NCI-H1105 (cell line): ENCODE measurements around the gene ADAT2.
"Not testable (repeated sequence)": the region's sequence is repeated elsewhere in the genome, so short reads cannot be mapped to it uniquely, and the experiment has no call there.

Experiments used
- DNase-seq: peaks from one replicate; lab custom pipeline; 2025; lab: John Stamatoyannopoulos, UW

ADAT2 gene

GRCh38 chr6:143450453-143451371, at the start of gene ADAT2, which contains the start of gene PEX3:
ADAT2 (minus strand) TSS chr6:143450695; CDS start chr6:143450658, 37 bp downstream.
PEX3 (plus strand) TSS chr6:143450805; CDS start chr6:143451043, 238 bp downstream.
- peak; percentile 92 for DNase-seq

GRCh38 chr6:143498428-143498827, 47.9 kb upstream of the ADAT2 start:
- no peak for DNase-seq

GRCh38 chr6:143496974-143497373, 46.5 kb upstream of the ADAT2 start:
- no peak for DNase-seq

GRCh38 chr6:143490775-143491174, 40.3 kb upstream of the ADAT2 start:
- no peak for DNase-seq

GRCh38 chr6:143490244-143490643, 39.7 kb upstream of the ADAT2 start:
- DNase-seq, result no peak

GRCh38 chr6:143486752-143487151, 36.3 kb upstream of the ADAT2 start:
- no peak for DNase-seq

GRCh38 chr6:143485967-143486366, 35.5 kb upstream of the ADAT2 start:
- DNase-seq, result no peak

- no peak for DNase-seq
Observed at GRCh38 chr6:143482593-143482992, 32.1 kb upstream of the ADAT2 start.

- DNase-seq, result no peak
Observed at GRCh38 chr6:143478479-143479062, 28.1 kb upstream of the ADAT2 start.

GRCh38 chr6:143476545-143476944, 26.1 kb upstream of the ADAT2 start:
- no peak for DNase-seq

GRCh38 chr6:143471822-143472221, 21.3 kb upstream of the ADAT2 start:
- DNase-seq, result no peak

- DNase-seq, result not testable (repeated sequence)
Observed at GRCh38 chr6:143468823-143469222, 18.3 kb upstream of the ADAT2 start.

GRCh38 chr6:143468026-143468425, 17.5 kb upstream of the ADAT2 start:
- no peak for DNase-seq

- no peak for DNase-seq
Observed at GRCh38 chr6:143465546-143465945, 15.1 kb upstream of the ADAT2 start.

- no peak for DNase-seq
Observed at GRCh38 chr6:143457563-143458359, 7.3 kb upstream of the ADAT2 start.

- no peak for DNase-seq
Observed at GRCh38 chr6:143451531-143451930, 1.0 kb upstream of the ADAT2 start.

GRCh38 chr6:143449714-143450452, 612 bp downstream of the ADAT2 start:
- DNase-seq, result no peak

- DNase-seq, result no peak
Observed at GRCh38 chr6:143449082-143449713, 1.3 kb downstream of the ADAT2 start.

GRCh38 chr6:143447865-143448264, 2.6 kb downstream of the ADAT2 start:
- DNase-seq, result not testable (repeated sequence)

- no peak for DNase-seq
Observed at GRCh38 chr6:143443096-143443495, 7.4 kb downstream of the ADAT2 start.
